Measurements from ENCODE around the gene AGFG1. TPM values are rescaled to one million over a fixed set of nuclear protein-coding genes. Genes with fewer than 3 reads are reported as not detected.

The AGFG1 gene
- total RNA-seq, 1 experiment from 2014 or later, result 119 TPM

DNA sequence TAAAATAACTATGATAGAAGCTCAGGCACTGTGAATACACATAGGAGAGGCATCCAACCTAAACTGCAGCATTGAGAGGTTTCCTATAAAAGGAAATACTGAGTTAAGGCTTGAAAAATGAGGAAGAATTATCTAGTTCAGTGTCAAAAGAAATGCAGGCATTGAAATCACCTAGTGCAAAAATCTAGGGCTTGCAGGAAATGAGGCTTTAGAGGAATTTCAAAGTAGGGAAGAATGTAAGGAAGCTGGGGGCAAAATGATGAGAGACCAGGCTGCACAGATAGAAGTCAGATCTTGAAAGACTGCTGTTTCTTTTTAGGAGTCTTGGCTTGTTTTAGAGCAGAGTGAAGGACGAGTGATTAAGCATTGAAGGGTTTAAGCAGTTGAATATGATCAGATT, 98.7 kb downstream of the AGFG1 start:
- no TSS peak for BruUV-seq (replicated peaks)
- POLR2A ChIA-PET (ENCODE audit: unreplicated experiment), result no interaction called here
- no peaks in the 10 kb centered on the region for H3K79me2 ChIP-seq (ENCODE audit: low read depth)
- no peaks in the 10 kb centered on the region for H3K27me3 ChIP-seq (ENCODE audit: insufficient read depth, low read depth)
- H3K27ac ChIP-seq, result no peak overlapping the region
- no peak overlapping the region for H3K4me3 ChIP-seq
- no peak overlapping the region for H3K4me2 ChIP-seq
- no peaks in the 10 kb centered on the region; the same call in 1 of the 2 replicates for H3K9me2 ChIP-seq (ENCODE audit: insufficient read depth)
- no peak for TF ChIP-seq EZH2 (IDR thresholded peaks at IDR 0.05; ENCODE audit: low read depth)
- TF ChIP-seq, protein P1, sequence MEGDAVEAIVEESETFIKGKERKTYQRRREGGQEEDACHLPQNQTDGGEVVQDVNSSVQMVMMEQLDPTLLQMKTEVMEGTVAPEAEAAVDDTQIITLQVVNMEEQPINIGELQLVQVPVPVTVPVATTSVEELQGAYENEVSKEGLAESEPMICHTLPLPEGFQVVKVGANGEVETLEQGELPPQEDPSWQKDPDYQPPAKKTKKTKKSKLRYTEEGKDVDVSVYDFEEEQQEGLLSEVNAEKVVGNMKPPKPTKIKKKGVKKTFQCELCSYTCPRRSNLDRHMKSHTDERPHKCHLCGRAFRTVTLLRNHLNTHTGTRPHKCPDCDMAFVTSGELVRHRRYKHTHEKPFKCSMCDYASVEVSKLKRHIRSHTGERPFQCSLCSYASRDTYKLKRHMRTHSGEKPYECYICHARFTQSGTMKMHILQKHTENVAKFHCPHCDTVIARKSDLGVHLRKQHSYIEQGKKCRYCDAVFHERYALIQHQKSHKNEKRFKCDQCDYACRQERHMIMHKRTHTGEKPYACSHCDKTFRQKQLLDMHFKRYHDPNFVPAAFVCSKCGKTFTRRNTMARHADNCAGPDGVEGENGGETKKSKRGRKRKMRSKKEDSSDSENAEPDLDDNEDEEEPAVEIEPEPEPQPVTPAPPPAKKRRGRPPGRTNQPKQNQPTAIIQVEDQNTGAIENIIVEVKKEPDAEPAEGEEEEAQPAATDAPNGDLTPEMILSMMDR (conservative IDR thresholded peaks at IDR 0.05), result no peak
- DNase-seq, result no peak
- no peaks in the 10 kb centered on the region for H3K4me1 ChIP-seq (replicated peaks; ENCODE audit: insufficient read depth)
- H3K9me3 ChIP-seq (ENCODE audit: insufficient read depth, low read depth), result no peaks in the 10 kb centered on the region
- peaks cover 41% of the 10 kb centered on the region for H3F3A ChIP-seq (ENCODE audit: insufficient read depth, low read depth)
- CTCF ChIA-PET, result interaction anchor here (0.6 kb wide), 1 partner anchor 28 kb away, joined by 3 read pairs; the partner anchor contains the start of gene SCYGR2
- intact Hi-C loops (cut with micrococcal nuclease; ENCODE audit: unreplicated experiment), result loop anchor here (10.0 kb wide), 1 partner anchor 194 kb away; no protein-coding TSS in a partner anchor
- H3K36me3 ChIP-seq (ENCODE audit: low read depth), result no peaks in the 10 kb centered on the region
- H2AFZ ChIP-seq, result no peak overlapping the region
- no peaks in the 10 kb centered on the region for H4K20me1 ChIP-seq (ENCODE audit: insufficient read depth)

DNA sequence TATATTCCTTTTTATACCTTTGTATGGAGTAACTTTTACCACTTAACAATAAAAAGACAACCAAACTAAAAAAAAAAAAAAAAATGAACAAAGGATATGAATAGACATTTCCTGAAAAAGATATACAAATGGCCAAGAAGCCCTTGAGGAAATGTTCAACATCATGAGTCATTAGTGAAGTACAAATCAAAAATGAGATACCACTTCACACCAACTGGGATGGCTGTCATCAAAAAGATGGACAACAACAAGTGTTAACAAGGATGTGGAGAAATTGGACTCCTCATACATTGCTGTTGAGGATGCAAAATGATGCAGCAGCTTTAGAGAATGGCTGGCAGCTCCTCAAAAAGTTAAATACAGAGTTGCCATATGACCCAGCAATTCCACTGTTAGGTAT, 104.2 kb downstream of the AGFG1 start:
- DNase-seq, result no peak
- peaks cover 4% of the 10 kb centered on the region; the same call in 1 of the 2 replicates for H3K9me2 ChIP-seq (ENCODE audit: insufficient read depth)
- CTCF ChIA-PET, result interaction anchor here (0.6 to 0.7 kb wide), 2 partner anchors 234 to 1978 kb away, joined by 3 to 12 read pairs; no protein-coding TSS in a partner anchor
- no peaks in the 10 kb centered on the region for H3K36me3 ChIP-seq (ENCODE audit: low read depth)
- no peak overlapping the region for H3K27ac ChIP-seq
- H4K20me1 ChIP-seq (ENCODE audit: insufficient read depth), result no peaks in the 10 kb centered on the region
- no peaks in the 10 kb centered on the region for H3K79me2 ChIP-seq (ENCODE audit: low read depth)
- no TSS peak for BruUV-seq (replicated peaks)
- TF ChIP-seq, protein P1 (conservative IDR thresholded peaks at IDR 0.05), result no peak
- no peak for TF ChIP-seq EZH2 (IDR thresholded peaks at IDR 0.05; ENCODE audit: low read depth)
- no peaks in the 10 kb centered on the region for H3K27me3 ChIP-seq (ENCODE audit: insufficient read depth, low read depth)
- intact Hi-C loops (cut with micrococcal nuclease; ENCODE audit: unreplicated experiment), result loop anchor here (10.0 kb wide), 1 partner anchor 189 kb away; no protein-coding TSS in a partner anchor
- H3K9me3 ChIP-seq (ENCODE audit: insufficient read depth, low read depth), result no peaks in the 10 kb centered on the region
- no peak overlapping the region for H3K4me3 ChIP-seq
- POLR2A ChIA-PET (ENCODE audit: unreplicated experiment), result no interaction called here
- peaks cover 12% of the 10 kb centered on the region for H3F3A ChIP-seq (ENCODE audit: insufficient read depth, low read depth)
- no peak overlapping the region for H3K4me2 ChIP-seq
- no peak overlapping the region for H2AFZ ChIP-seq
- no peaks in the 10 kb centered on the region for H3K4me1 ChIP-seq (replicated peaks; ENCODE audit: insufficient read depth)

DNA sequence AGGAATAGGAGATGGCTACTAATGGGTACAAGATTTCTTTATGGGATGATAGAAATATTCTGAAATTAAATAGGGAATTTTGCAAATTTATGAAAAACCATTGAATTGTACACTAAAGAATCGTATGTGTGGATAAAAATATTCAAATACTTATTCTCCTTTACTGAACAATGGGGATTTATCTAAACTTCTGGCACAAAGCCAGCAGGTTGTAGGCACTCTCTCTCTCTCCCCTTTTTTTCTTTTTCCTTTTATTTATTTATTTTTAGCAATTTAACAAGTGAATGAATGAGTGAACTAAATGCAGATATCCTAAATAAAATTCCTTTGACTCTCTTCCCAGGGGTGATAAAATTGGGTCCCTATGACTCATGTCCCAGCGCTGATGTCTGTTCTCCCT, 104.9 kb downstream of the AGFG1 start:
- Histone ChIP-seq H3K36me3 (ENCODE audit: low read depth) (no peaks in the 10 kb centered on the region), H3F3A (ENCODE audit: insufficient read depth, low read depth) (peaks cover 10% of the 10 kb centered on the region), H3K79me2 (ENCODE audit: low read depth) (no peaks in the 10 kb centered on the region), H4K20me1 (ENCODE audit: insufficient read depth) (no peaks in the 10 kb centered on the region), H3K4me2 (no peak overlapping the region), H3K4me3 (no peak overlapping the region), H3K27ac (no peak overlapping the region), H2AFZ (no peak overlapping the region), H3K9me2 (ENCODE audit: insufficient read depth) (peaks cover 4% of the 10 kb centered on the region; the same call in 1 of the 2 replicates), H3K9me3 (ENCODE audit: insufficient read depth, low read depth) (no peaks in the 10 kb centered on the region), H3K27me3 (ENCODE audit: insufficient read depth, low read depth) (no peaks in the 10 kb centered on the region), H3K4me1 (replicated peaks; ENCODE audit: insufficient read depth) (no peaks in the 10 kb centered on the region)
- CTCF ChIA-PET, result no interaction called here
- BruUV-seq (replicated peaks), result no TSS peak
- TF ChIP-seq, protein P1 (conservative IDR thresholded peaks at IDR 0.05), result no peak
- TF ChIP-seq EZH2 (IDR thresholded peaks at IDR 0.05; ENCODE audit: low read depth), result no peak
- intact Hi-C loops (cut with micrococcal nuclease; ENCODE audit: unreplicated experiment), result loop anchor here (10.0 kb wide), 1 partner anchor 188 kb away; no protein-coding TSS in a partner anchor
- no peak for DNase-seq
- POLR2A ChIA-PET (ENCODE audit: unreplicated experiment), result interaction anchor here (0.6 kb wide), 1 partner anchor 101 kb away, joined by 3 read pairs; no protein-coding TSS in a partner anchor
